ENCODE data around the gene PALLD.
"Not testable (repeated sequence)": the region's sequence is repeated elsewhere in the genome, so short reads cannot be mapped to it uniquely, and the experiment has no call there.

The PALLD gene

DNA sequence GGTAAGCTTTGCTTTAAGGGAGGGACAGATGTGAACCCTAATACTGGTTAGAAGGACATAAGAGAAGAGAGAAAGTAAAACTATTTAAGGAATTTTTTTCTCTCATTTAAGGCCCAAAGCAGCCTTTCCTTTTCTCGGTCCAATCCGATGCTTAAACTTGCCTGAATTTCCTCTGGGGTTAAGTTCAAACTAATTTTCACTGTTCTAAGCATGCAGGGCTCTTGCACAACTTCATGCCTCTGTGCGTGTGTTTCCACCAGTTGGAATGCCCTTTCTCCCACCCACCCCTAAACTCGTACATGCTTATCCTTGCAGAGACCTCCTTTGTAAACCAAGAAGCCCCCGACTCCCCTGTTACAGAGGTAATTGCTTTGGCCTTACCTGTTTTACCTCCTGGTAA, 308.5 kb downstream of the PALLD start:
- no peak overlapping the region for H3K4me3 ChIP-seq (ENCODE audit: low read depth, low read length)
- DNase-seq (ENCODE audit: low read depth) = no peak
- TF ChIP-seq, protein P1, sequence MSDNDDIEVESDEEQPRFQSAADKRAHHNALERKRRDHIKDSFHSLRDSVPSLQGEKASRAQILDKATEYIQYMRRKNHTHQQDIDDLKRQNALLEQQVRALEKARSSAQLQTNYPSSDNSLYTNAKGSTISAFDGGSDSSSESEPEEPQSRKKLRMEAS (IDR thresholded peaks at IDR 0.05; ENCODE audit: low read depth, low read length) = no peak
- TF ChIP-seq POLR2A (IDR thresholded peaks at IDR 0.05; ENCODE audit: extremely low read depth, insufficient read length) (no peak), MYC (IDR thresholded peaks at IDR 0.05; ENCODE audit: low read depth, low read length) (no peak)
- TF ChIP-seq, protein P2, sequence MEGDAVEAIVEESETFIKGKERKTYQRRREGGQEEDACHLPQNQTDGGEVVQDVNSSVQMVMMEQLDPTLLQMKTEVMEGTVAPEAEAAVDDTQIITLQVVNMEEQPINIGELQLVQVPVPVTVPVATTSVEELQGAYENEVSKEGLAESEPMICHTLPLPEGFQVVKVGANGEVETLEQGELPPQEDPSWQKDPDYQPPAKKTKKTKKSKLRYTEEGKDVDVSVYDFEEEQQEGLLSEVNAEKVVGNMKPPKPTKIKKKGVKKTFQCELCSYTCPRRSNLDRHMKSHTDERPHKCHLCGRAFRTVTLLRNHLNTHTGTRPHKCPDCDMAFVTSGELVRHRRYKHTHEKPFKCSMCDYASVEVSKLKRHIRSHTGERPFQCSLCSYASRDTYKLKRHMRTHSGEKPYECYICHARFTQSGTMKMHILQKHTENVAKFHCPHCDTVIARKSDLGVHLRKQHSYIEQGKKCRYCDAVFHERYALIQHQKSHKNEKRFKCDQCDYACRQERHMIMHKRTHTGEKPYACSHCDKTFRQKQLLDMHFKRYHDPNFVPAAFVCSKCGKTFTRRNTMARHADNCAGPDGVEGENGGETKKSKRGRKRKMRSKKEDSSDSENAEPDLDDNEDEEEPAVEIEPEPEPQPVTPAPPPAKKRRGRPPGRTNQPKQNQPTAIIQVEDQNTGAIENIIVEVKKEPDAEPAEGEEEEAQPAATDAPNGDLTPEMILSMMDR (IDR thresholded peaks at IDR 0.05; ENCODE audit: low read depth, low read length) = no peak

DNA sequence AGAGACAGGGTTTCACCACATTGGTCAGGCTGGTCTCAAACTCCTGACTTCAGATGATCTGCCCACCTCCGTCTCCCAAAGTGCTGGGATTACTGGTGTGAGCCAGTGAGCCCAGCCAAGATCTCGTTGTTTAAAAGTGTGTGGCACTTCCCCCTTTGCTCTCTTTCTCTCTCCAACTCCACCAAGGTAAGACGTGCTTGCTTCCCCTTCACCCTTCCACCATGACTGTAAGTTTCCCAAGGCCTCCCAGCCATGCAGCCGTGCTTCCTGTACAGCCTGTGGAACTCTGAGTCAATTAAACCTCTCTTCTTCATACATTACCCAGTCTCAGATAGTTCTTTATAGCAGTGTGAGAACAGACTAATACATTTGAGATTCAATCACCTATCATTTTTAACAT, 309.4 kb downstream of the PALLD start:
- not testable (repeated sequence) for DNase-seq (ENCODE audit: low read depth)

DNA sequence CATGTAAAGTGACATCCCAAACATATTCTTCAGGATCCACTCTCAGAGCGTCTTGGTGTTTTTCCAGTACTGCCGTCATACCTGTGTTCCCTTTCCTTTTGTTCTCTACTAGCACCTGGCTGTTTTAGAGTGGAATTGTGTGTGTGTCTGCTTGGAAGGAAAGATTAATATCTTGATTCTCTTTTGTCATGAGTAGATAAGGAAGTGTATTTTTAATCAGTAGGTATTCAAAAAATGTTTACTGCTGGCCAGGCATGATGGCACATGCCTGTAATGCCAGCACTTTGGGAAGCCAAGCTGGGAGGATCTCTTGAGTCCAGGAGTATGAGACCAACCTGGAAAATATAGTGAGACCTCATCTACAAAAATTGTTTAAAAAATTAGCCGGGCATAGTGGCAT, 314.4 kb downstream of the PALLD start:
- TF ChIP-seq POLR2A (IDR thresholded peaks at IDR 0.05; ENCODE audit: extremely low read depth, insufficient read length) = no peak
- TF ChIP-seq, protein P1 (IDR thresholded peaks at IDR 0.05; ENCODE audit: low read depth, low read length) = no peak
- no peak for TF ChIP-seq MYC (IDR thresholded peaks at IDR 0.05; ENCODE audit: low read depth, low read length)
- DNase-seq (ENCODE audit: low read depth) = no peak
- no peak overlapping the region for H3K4me3 ChIP-seq (ENCODE audit: low read depth, low read length)

More for the DNA sequence above, 309.4 kb downstream of the PALLD start:
- H3K4me3 ChIP-seq (ENCODE audit: low read depth, low read length) = not testable (repeated sequence)

DNA sequence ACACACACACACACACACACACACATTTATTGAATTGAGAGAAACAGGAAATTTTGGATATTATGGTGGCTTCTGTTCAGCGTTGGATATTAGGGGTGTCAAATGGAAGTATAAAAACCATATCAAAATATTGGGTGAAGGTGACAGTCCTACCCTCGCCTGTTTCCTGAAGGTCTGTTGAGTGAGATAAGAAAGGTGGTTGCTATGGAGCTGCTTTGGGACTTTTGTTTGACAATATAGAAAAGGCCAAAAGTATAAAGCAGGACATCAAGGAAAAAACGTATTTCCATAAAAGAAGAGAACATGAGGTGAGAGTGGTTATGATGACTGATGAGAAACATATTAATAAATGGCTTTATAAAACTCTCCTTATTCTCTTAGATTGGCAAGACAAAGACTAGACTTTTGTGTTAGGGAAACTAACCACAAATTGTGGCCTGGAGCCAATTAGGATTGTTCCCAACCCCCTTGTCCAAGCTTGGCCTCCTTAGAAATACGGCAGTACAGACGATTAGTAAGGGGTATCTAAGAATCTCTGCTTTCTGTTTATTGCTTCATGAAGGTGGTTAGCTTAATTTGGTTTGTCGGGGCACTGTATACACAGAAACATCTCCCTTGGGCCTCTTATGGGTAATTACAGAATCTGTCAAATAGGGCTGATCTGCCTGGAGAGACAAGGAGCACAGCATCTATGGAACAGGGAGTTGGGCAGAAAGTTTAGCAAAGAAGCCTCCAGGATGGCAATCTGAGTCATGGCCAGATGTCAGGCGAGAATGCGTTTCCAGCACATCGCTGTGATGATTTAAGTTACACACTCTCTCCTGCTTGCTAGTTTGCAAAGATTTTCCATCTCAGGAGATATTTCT, 315.2 kb downstream of the PALLD start:
- TF ChIP-seq, protein P1 (IDR thresholded peaks at IDR 0.05; ENCODE audit: low read depth, low read length) = no peak
- DNase-seq (ENCODE audit: low read depth) = no peak
- no peak overlapping the region for H3K4me3 ChIP-seq (ENCODE audit: low read depth, low read length)

DNA sequence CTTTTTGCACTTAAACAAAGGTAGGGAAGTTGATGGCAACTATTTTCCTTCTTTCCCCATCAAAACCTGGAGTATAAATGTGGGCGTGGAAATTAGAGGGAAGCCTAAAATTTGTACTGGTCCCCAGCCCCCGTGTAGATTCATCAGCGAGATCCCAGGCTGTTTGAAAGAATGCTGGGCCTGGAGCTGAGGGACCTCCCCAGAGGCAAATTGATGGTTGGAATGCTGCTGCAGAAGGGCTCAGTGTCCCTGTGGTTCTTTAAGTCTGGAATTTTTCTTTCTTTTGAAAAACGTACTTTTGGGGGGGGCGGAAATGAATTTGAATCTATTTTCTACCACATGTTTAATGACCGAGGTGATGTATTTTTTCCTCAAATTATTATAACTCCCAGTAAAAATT, 316.0 kb downstream of the PALLD start:
- TF ChIP-seq, protein P2 (IDR thresholded peaks at IDR 0.05; ENCODE audit: low read depth, low read length) = no peak
- TF ChIP-seq POLR2A (IDR thresholded peaks at IDR 0.05; ENCODE audit: extremely low read depth, insufficient read length) (no peak), MYC (IDR thresholded peaks at IDR 0.05; ENCODE audit: low read depth, low read length) (no peak)
- TF ChIP-seq, protein P1 (IDR thresholded peaks at IDR 0.05; ENCODE audit: low read depth, low read length) = no peak
- no peak for DNase-seq (ENCODE audit: low read depth)
- H3K4me3 ChIP-seq (ENCODE audit: low read depth, low read length) = no peak overlapping the region

DNA sequence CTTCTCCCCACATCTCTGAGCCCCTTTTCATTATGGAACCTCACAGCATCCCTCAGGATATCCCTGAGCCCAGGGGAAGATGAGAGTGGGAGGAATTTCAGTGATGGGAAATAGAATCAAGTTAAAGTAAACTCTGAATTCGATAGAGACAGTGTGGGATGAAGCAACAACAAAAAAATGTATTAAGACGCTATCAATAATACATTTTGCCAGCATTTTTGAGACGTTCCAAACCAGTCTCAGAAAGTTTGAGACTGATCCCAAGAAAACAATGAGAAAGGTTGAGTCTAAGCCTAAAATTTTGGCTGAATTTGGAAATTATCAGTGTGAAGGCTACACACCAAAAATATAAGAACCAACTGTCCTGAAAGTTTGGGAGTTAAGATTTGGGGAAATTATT, 317.0 kb downstream of the PALLD start:
- no peak for DNase-seq (ENCODE audit: low read depth)
- H3K4me3 ChIP-seq (ENCODE audit: low read depth, low read length) = no peak overlapping the region
- TF ChIP-seq, protein P2 (IDR thresholded peaks at IDR 0.05; ENCODE audit: low read depth, low read length) = no peak
- TF ChIP-seq POLR2A (IDR thresholded peaks at IDR 0.05; ENCODE audit: extremely low read depth, insufficient read length) (no peak), MYC (IDR thresholded peaks at IDR 0.05; ENCODE audit: low read depth, low read length) (no peak)
- TF ChIP-seq, protein P1 (IDR thresholded peaks at IDR 0.05; ENCODE audit: low read depth, low read length) = no peak

DNA sequence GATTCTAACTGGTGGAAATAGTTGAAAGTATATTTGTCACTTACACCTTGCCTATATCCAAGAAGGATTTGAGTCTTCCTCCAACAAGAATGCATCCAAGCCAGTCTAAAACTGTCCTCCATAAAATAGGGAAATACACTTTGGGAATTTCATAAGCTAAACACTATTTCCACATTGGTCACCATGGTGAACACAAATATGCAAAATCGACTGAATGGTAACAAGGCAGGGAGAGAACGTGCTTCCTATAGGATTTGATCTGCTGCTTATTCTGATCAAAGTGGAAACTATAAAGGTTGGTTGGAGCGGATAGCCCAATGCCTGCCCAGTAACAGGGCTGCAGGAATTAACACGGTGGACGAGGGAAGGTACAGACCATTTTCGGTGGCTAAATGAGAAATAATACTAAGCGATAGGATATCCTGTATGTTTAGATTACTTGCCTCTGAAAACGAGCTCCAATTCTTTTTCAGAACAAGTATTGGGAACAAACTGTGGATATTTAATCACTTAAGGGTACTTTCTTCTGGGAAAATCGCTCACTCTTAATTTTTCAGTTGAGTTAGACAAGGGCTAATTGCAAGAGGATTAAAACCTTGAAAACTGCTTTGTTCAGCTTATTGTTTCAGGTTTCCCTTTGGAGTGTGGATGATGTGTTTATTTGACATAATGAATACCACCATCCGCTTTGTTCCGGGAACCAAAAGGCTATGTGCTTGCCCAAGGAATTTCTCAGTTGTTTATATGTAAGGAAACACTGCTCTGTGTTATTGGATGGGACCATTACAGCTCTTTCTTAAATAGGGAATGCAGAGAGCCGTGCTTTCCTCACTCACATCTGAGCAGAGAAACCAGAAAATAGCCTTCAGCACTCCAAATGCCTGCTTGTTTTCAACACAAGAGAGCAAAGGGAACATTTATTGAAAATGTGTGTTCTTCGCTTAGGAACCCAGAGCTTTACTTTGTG, 318.8 kb downstream of the PALLD start:
- no peak for DNase-seq (ENCODE audit: low read depth)
- H3K4me3 ChIP-seq (ENCODE audit: low read depth, low read length) = no peak overlapping the region
- TF ChIP-seq, protein P2 (IDR thresholded peaks at IDR 0.05; ENCODE audit: low read depth, low read length) = no peak
- no peak for TF ChIP-seq POLR2A (IDR thresholded peaks at IDR 0.05; ENCODE audit: extremely low read depth, insufficient read length)
- TF ChIP-seq, protein P1 (IDR thresholded peaks at IDR 0.05; ENCODE audit: low read depth, low read length) = no peak
- no peak for TF ChIP-seq MYC (IDR thresholded peaks at IDR 0.05; ENCODE audit: low read depth, low read length)
